Hepatocyte (in vitro differentiated cells): ENCODE results near the gene GAREM2. TPM values are rescaled to one million over a fixed set of nuclear protein-coding genes. Genes with fewer than 3 reads are reported as not detected.
A peak's percentile ranks its signal among the peaks of the same experiment; 100 is the strongest.

ENCODE experiments used
- DNase-seq: peaks from one replicate; pipeline ENCODE4 v3.0.0-alpha.2; 2016; ENCODE audit warnings: low spot score
- H2AFZ ChIP-seq: fragments of 200-600 bp; sonication (generic); 2 replicates; pipeline ENCODE4 v1.6.0; 2016; ENCODE audit warnings: antibody characterized with exemption, mild to moderate bottlenecking
- H3K27ac ChIP-seq: fragments of 200-600 bp; sonication (generic); 2 replicates; pipeline ENCODE4 v1.5.1; 2016; ENCODE audit warnings: mild to moderate bottlenecking
- H3K27me3 ChIP-seq: fragments of 200-600 bp; sonication (generic); 2 replicates; pipeline ENCODE4 v1.6.1; 2016
- H3K36me3 ChIP-seq: fragments of 200-600 bp; sonication (generic); replicated peaks from 2 replicates; pipeline ENCODE4 v1.5.1; 2016; ENCODE audit warnings: low read depth; ENCODE audit not compliant: insufficient read depth
- H3K4me1 ChIP-seq: fragments of 200-600 bp; sonication (generic); 2 replicates; pipeline ENCODE4 v1.5.1; 2016; ENCODE audit warnings: mild to moderate bottlenecking, moderate library complexity; ENCODE audit not compliant: insufficient read depth
- H3K4me2 ChIP-seq: fragments of 200-600 bp; sonication (generic); 2 replicates; pipeline ENCODE4 v1.6.0; 2016
- H3K4me3 ChIP-seq: fragments of 200-600 bp; sonication (generic); 2 replicates; pipeline ENCODE4 v1.5.1; 2016; ENCODE audit warnings: mild to moderate bottlenecking
- H3K79me2 ChIP-seq: fragments of 200-600 bp; sonication (generic); 2 replicates; pipeline ENCODE4 v1.6.0; 2017; ENCODE audit warnings: mild to moderate bottlenecking
- H3K9me2 ChIP-seq: fragments of 200-600 bp; sonication (generic); replicated peaks from 2 replicates; pipeline ENCODE4 v1.6.0; 2017; ENCODE audit warnings: mild to moderate bottlenecking; ENCODE audit not compliant: insufficient read depth
- H3K9me3 ChIP-seq: fragments of 200-600 bp; sonication (generic); 2 replicates; pipeline ENCODE4 v1.5.1; 2016; ENCODE audit warnings: low read depth, mild to moderate bottlenecking
- H4K20me1 ChIP-seq: fragments of 200-600 bp; sonication (generic); 2 replicates; pipeline ENCODE4 v1.6.0; 2016; ENCODE audit warnings: mild to moderate bottlenecking; ENCODE audit not compliant: insufficient read depth, poor library complexity, severe bottlenecking
- CTCF ChIP-seq: fragments of 200-600 bp; sonication (generic); IDR thresholded peaks from 2 replicates; pipeline ENCODE4 v1.5.1; 2016; ENCODE audit warnings: antibody characterized with exemption, mild to moderate bottlenecking; ENCODE audit not compliant: poor library complexity
- EZH2 ChIP-seq: fragments of 200-600 bp; sonication (generic); IDR thresholded peaks from 2 replicates; pipeline ENCODE4 v1.6.1; 2016; ENCODE audit warnings: antibody characterized with exemption, mild to moderate bottlenecking, borderline replicate concordance
- EZH2phosphoT487 ChIP-seq: fragments of 200-600 bp; sonication (generic); IDR thresholded peaks from one replicate; pipeline ENCODE4 v1.6.1; 2018; ENCODE audit warnings: antibody characterized with exemption, mild to moderate bottlenecking, low read depth, moderate library complexity; ENCODE audit not compliant: unreplicated experiment, severe bottlenecking
- WGBS: methylation state at CpG from one replicate; pipeline ENCODE4 v1.1.6; 2016; ENCODE audit warnings: low lambda C conversion rate; ENCODE audit errors: missing lambda C conversion rate; 5-methylcytosine and 5-hydroxymethylcytosine counted together
- polyA plus RNA-seq: library from polyadenylated mRNA; unstranded; fragments of >200 nt; fragmentation: Nextera tagmentation; extraction: Ambion mirVana; gene quantifications from 2 replicates; pipeline ENCODE4 v1.2.1, GENCODE V29; 2016
- total RNA-seq: library from RNA; depleted of rRNA; stranded (reverse); fragments of >200 nt; gene quantifications from 2 replicates; pipeline ENCODE4 v1.2.3, GENCODE V29; 2014

GAREM2 gene
- total RNA-seq (4.7 TPM in 2 replicates), polyA plus RNA-seq (5.1 and 9.1 TPM in 2 replicates)

- peak within 1 kb of the TSS; percentile 97 for H3K4me2 ChIP-seq
- peak within 1 kb of the TSS; percentile 63 for H2AFZ ChIP-seq
- H3K27me3 ChIP-seq, result peaks cover 12% of the 10 kb centered on the region
- TF ChIP-seq CTCF, result no peak
- TF ChIP-seq EZH2, result no peak
- TF ChIP-seq EZH2phosphoT487, result no peak
- H3K27ac ChIP-seq, result no peak within 1 kb of the TSS
- peak; percentile 46 for DNase-seq
- no peaks in the 10 kb centered on the region for H3K9me2 ChIP-seq
- no peaks in the 10 kb centered on the region for H4K20me1 ChIP-seq
- H3K36me3 ChIP-seq, result no peaks in the 10 kb centered on the region
- peaks cover 3% of the 10 kb centered on the region for H3K4me1 ChIP-seq
- H3K4me3 ChIP-seq, result peak within 1 kb of the TSS; percentile 33
- H3K79me2 ChIP-seq, result no peaks in the 10 kb centered on the region
- no peaks in the 10 kb centered on the region for H3K9me3 ChIP-seq
- WGBS, result 1% methylated on average over 14 of the region's 102 CpGs
These were observed at the start of gene GAREM2 for GRCh38 chr2:26172871-26173775. TSS of gene GAREM2 (plus strand) at chr2:26173088. CDS start at chr2:26173221, 133 bp downstream.

GRCh38 chr2:26123426-26123825, 49.5 kb upstream of the GAREM2 start:
- Histone ChIP-seq H3K4me1 (no peaks in the 10 kb centered on the region), H3K9me2 (no peaks in the 10 kb centered on the region), H3K79me2 (peaks cover 73% of the 10 kb centered on the region), H3K9me3 (no peaks in the 10 kb centered on the region), H4K20me1 (peaks cover 19% of the 10 kb centered on the region), H2AFZ (no peak overlapping the region), H3K36me3 (no peaks in the 10 kb centered on the region), H3K27me3 (no peaks in the 10 kb centered on the region), H3K4me2 (no peak overlapping the region), H3K27ac (no peak overlapping the region), H3K4me3 (no peak overlapping the region)
- DNase-seq, result no peak
- TF ChIP-seq EZH2phosphoT487 (no peak), CTCF (no peak), EZH2 (no peak)
- WGBS, result 93% methylated on average over 5 of the region's 5 CpGs

- no peak overlapping the region for H3K4me3 ChIP-seq
- no peaks in the 10 kb centered on the region for H3K4me1 ChIP-seq
- H3K27me3 ChIP-seq, result no peaks in the 10 kb centered on the region
- no peak for DNase-seq
- no peak overlapping the region for H2AFZ ChIP-seq
- H3K9me3 ChIP-seq, result no peaks in the 10 kb centered on the region
- peaks cover 49% of the 10 kb centered on the region for H3K79me2 ChIP-seq
- H3K27ac ChIP-seq, result no peak overlapping the region
- peaks cover 4% of the 10 kb centered on the region for H4K20me1 ChIP-seq
- no peaks in the 10 kb centered on the region for H3K36me3 ChIP-seq
- 81% methylated on average over 4 of the region's 4 CpGs for WGBS
- no peak for TF ChIP-seq EZH2phosphoT487
- TF ChIP-seq CTCF, result no peak
- no peak for TF ChIP-seq EZH2
- no peak overlapping the region for H3K4me2 ChIP-seq
- H3K9me2 ChIP-seq, result no peaks in the 10 kb centered on the region
These were observed 46.8 kb upstream of the GAREM2 start for GRCh38 chr2:26126074-26126473.
